ENCODE measurements around the gene MARCO.
A peak's percentile ranks its signal among the peaks of the same experiment; 100 is the strongest.
"Not testable (repeated sequence)": the region's sequence is repeated elsewhere in the genome, so short reads cannot be mapped to it uniquely, and the experiment has no call there.

The MARCO gene

DNA sequence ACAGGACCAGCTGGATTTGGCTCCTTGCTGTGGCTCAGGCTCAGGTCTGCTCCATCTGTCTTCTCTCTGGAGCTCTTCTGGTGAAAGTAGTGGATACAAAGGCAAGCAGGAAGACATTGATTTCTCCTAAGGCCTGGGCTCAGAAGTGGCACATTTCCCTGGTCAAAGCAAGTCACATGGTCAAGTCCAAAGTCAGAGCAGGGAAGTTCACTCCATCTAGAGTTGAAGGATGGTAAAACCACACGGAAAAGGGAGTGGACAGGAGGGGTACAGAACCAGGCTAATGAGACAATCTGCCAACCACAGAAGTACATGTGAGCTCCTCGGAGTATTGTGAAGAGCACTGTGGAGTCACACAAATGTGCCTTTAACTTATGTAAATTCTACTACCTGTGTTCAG is 66.1 kb downstream of the MARCO start:
- DNase-seq = no peak

DNA sequence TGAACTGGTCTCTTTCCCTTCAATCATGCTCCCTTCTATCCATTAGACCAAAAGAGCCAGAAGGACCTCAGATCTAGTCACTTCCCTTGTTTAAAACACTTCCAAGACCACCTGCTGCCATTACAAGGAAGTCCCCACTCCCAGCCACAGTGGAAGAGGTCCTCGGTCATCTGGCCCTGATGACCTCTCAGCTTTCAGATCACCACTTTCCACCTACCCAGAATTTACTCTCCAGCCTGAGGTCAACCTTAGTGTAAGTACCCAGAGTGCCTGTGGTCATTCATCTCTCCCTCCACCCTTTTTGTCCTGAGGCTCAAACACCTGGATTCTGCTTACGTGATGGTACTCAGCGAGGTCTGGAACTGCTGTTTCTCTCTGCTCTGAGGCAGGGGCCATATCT is 67.1 kb downstream of the MARCO start:
- DNase-seq = no peak

DNA sequence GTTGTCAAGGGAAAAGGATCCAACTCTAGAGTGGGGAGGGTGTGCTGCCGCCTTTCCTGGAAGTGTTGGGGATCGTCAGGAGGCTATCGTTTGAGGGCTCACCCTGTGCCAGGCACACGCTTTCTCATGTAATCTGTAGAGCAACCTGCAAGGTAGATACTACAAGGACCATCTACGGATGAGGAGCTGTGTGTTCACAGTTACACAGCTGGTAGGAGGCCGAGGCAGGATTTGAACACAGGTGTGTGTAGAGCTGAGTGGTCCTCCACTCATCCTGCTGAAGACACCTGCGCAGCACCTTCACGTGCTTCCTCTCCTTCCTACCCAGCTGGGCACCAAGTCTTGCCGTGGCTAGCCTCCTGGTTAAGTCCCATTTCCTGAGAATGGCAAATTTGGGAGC is 68.3 kb downstream of the MARCO start:
- DNase-seq = no peak

DNA sequence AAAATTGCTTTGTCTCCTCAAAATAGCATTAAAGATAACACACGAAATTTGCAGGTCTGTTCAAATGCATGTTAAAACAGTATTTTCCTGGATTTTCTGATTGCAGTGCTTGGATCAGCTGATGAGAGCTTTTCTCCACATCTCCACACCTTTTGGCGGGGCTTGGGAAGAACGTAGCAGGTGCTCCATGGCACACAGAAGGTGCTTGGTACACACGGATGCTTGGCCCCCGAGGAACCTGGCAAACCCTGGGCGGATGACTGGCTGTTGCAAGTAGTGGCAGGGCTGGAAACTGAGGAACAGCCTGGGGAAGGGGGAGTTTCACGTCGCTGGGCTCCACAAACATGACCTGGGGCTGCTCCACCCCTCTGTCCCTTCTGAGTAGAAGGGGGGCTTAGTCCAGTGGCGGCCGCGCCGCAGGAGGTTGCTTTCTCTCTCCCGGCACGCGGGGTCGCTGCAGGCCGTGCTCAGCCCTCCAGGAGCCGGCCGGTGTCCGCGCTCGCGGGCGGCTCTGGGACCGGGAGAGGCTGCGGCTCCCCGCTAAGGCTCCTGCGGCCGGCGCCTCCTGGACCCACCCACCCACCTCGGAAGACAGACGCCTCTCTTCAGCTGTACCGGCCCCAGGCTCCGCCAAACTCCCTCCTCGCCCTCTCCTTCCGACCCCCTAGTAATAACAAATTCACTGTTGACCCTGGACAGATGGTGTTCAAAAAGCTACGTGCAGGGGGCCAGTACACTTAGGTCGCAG is 69.3 kb downstream of the MARCO start:
- peak in 1 of 5 experiments; percentile 3 for DNase-seq

DNA sequence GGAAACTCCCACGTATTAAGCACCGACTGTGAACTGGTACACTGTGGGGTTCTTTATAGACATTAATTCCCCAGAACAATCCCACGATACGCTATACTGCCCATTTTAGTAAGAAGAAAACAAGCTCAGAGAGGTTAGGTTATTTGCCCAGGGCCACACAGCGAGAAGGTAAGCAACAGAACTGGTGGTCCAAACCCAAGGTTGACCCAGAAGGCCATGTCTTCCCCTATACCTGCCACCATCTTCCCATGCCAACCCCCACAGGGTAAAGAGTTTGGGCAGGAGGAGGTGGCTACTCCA is 69.9 kb downstream of the MARCO start:
- DNase-seq = no peak

DNA sequence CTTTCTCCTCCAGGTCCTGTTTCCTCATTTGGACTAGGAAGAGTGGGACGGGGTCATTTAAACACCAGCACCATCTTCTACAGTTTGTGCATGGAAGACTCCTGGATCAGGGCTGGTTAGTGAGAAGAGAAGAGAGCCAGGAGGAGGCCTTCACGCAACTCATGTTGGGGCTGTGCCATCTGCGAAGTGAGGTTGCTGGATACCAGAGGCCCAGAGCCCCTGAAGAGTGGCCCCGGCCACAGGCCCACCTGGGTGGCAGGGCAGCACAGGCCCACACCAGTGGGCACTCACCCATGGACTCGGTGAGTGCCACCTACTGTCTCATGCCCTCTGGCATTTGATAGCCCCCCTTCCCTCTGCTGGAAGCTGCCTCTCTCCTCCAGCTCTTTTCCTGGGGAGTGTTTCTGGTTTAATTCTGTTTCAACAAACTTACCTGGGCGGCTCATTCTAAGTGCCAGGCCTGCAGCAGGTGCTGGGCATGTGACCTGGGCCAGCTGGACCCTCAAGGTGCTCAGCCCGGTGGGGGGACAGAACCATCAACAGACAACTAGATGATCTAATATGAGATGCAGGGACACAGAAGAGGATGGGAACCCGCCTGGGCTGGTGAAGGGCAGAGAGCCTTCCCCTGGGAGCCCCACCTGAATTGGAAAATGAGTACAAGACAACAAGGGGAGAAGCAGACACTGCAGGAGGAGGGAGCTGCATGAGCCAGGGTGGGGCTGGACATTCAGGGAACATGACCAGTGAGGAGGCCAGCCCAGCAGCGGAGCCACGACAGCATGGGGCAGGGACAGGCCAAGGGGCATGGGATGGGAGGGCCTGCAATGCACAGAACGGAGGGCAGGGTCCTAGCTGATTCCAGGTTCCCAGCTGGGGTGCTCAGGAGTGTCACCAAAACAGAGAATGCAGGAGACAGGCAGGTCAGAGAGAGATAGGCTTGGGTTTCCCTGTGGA is 70.6 kb downstream of the MARCO start:
- DNase-seq = no peak

DNA sequence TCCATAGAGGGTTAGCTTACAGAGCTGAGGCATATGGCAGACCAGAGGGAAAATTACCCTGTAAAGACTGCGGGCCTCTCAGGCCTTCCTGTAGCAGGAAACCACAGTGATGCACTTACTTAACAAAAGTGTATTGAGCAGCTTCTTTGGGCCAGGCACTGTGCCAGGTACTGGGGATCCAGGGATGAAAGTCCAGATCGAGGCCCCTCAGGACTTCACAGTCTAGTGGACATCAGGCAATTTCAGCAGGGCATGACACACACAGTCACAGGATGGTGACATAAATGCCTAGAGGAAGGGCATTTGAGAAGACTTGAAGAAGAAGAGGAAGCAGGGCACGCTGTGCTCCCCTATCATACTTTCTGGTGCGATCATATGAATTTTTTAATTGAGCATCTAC is 71.7 kb downstream of the MARCO start:
- DNase-seq = no peak

DNA sequence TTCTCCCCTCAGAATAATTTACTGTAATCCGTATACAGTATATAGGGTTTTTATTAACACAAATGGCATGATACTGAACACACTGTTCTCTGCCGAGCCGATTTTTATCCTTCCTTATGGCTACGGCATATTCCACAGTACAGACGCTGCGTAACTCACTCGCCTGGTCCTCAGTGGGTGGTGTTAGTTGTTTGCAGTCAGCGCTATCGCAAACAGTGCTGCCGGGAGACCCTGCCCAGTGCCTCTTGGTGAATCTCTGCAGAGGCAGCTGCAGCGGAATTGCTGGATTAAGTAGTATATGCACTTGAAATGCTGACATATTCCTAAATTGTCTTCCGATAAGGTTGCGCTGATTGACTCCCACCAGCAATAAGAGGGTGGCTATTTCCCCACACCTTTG is 73.9 kb downstream of the MARCO start:
- no peak for DNase-seq

DNA sequence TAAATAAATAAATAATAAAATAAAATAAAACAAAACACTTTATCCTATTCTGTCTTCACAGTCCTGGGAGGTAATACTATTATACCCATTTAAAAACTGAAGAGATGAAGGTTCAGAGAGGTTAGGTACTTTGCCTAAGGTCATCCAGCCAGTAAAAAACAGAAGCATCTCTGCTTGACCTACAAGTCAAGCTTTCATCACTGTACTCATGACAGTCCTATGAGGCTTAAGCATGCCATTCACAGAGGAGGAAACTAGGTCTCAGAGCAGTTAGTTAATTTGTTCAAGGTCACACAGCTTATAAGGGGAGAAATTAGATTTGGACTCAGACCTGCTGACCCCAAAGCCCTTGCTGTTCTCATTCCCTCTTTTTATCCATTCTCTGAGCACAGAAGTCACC is 77.5 kb downstream of the MARCO start:
- DNase-seq = no peak

DNA sequence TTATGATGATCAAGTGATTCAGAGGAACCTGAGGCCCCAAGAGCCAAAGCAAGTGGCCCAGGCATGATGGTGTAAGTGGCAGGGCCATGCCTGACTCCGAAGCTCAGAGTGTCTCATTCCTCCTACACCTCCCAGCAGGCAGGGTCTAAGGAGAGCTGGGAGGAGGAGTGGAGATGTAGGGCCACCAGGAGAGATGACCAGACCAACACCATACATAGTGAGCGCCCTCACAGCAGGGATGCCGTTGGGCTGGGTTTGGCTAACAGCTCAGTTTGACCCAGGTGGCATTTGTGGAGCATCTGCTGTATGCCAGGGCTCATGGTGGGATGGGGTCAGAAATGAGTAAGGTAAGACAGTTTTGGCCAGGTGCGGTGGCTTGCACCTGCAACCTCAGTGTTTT is 80.7 kb downstream of the MARCO start:
- DNase-seq = no peak

DNA sequence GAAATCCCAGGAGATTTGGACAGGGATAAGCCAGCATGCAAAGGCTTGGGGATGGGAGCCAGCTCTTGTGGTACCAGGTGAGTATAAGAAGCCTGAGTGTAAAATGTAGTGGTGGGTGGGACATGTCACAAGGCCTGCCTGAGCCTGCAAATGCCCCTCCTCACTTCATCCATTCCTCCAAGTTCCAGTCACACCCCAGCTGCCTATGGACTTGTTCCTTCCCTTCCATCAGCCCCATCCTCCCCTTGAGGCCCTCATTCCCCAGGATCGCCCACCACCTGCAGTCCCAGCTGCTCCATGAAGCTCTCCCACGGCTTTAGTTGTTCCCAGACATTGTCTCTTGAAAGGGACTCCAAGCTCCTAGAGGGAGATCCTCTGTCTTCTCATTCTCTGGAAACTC is 81.5 kb downstream of the MARCO start:
- DNase-seq = no peak

DNA sequence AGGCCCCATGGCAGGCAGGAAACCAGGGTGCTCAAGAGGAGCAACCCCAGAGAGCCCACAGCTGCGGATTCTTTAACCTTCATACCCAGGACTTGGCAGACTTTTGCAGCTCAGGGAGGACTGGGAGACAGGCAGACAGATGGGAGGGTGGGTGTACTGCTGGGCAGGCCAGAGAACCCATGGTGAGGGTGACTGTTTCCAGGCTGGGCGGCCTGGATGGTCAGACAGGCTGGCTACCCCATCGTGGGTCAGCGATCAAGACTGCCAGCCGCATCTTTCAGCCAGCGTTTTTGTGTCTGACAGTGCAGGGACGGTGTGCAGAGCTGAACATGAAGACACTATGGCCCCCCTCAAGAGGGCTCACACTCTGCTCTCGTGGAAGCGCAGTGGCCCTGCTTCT is 82.2 kb downstream of the MARCO start:
- no peak for DNase-seq

DNA sequence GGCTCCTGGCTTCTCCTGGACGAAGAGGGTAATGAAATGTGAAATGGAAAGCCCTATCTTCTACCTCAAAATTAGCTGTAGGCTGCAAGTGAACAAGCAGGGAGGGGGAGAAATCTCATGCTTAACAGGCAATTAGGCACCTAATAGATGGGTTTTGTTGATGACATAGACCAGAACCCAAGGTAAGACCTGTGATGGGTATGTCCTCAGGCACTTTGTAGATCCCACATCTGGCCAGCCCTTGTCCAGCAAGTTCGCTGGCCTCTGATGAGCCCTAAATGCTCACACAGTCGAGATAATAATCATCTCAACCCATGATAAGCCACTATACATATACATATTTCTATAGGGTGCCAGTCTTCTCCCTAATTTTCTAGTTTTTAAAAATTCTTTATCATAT is 82.6 kb downstream of the MARCO start:
- no peak for DNase-seq

DNA sequence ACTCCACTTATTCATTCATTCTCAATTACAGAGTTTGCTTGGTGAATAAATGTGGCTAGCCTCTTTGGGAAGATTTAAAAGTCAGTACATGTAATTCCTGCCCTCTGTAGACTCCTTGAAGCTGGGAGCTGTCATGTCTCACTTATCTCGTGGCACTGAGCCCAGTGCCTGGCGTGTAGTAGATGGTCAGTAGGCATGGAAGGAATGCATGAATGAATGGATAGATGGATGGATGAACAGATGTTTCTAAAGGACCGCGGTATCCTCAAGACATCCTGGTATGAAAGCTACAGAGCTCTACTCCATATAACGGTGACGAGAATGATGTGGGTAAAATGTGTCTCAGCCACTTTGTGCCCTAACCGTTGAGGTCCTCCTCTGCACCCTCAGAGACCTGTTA is 83.0 kb downstream of the MARCO start:
- no peak for DNase-seq

DNA sequence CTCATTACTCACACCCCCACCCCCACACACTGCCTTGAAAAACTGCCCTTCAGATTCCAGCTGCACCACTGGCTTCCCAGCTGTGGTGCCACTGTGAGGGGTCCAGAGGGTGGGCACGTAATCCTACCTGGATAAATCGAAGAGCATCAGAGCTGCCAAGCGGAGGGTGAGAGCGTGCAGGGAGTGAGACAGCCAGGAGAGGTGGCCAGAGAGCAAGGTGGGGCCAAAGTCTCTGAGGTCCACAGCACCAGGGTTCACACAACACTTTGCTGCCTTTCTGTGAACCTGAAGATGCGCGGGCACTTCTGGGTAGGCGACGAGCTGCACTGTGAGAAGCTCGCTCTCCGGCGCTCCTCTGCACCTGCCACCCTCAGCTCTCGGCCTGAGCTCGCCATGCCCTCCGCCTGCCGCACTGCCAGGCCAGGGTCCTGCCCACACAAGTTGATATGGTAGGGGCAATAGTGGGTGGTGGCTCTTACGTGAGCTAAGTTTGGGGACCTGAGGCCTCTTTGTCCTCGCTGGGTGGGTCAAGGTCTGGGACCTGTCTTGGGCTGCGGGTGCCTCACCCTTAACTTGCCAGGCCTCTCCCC is 83.9 kb downstream of the MARCO start:
- DNase-seq = no peak

DNA sequence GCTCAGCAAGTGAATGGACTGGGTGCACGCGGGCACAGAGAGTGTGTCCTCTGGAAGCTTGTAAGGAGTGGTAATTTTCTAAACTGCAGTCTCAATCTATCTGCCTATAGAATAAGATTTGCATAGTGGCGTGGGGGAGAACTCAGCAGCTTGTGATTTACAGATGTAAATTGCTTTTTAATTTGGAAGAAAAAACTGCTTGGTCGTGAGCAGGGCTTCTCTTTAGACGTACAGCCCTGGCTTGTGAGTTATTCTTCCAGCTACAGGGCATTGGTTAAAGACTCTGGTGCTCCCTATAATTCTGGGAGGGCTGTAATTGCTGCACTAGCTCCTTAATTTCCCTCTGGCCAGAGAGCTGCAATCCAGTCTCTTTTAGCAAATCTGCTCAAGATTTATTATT is 84.9 kb downstream of the MARCO start:
- no peak for DNase-seq

DNA sequence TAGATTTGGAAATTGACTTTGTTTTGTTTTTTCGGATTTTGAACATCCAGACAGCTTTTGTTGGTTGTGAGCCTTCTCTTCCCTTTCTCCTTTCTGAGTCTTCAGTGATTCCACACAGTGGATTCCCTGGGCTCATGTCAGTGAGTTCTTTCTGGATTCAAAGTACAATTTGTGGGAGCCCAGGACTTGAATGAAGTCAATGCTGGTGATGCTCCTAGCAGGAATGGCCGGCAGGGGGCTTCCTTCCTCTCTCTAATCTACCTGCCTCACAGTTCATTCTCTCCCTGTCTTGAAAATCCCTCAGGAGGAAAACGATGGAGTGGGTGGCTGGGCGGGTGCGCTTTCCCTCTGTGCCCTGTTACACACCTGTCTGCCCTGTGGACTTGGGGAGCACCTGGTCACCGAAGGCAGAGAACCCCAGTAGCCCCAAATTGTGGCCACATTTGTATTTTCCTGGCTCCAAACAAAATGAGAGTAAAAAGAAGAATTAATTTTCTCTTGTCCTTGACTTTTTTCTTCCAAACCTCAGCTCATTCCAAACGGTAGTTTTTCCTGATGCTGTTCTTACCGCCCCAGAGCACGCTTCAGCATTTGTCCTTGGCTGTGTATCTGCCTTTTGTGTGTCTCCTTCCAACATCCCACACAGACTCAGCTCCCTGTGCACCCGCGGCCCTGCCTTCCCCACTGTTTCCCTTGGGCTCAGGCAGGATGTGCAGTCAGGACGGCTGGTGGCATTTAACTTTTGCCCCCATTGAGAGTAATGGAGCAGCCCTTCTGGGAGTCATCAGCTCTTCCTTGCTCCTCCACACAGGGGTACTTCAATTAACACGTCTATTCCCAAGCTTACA is 86.6 kb downstream of the MARCO start:
- no peak for DNase-seq

DNA sequence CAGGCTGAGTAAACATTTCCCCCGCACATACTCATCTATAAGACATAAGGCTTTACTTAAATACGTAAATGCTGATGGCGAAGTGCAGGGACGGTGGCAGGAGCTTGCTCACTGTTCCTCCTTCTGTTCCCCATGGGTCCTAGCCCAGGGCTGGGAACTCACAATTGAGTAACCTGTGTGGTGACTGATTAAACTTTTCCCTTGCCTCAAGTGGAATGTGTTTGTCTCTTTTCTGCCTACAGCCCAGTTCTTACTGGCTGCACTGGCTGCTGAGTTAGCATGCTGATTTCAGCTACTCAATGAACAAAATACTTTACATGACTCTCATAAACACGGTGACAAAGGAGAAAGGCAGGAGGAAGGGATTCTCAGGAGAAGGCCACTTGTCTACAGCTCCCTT is 87.3 kb downstream of the MARCO start:
- no peak for DNase-seq

DNA sequence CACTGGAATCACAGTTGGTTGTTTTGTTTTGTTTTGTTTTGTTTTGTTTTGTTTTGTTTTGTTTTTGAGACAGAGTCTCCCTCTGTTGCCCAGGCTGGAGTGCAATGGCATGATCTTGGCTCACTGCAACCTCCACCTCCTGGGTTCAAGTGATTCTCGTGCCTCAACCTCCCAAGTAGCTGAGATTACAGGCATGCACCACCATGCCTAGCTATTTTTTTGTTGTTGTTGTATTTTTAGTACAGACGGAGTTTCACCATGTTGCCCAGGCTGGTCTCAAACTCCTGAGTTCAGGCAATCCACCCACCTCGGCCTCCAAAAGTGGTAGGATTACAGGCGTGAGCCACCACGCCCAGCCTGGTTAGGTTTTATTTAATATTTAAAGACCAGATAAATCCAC is 95.9 kb downstream of the MARCO start:
- DNase-seq = not testable (repeated sequence)

DNA sequence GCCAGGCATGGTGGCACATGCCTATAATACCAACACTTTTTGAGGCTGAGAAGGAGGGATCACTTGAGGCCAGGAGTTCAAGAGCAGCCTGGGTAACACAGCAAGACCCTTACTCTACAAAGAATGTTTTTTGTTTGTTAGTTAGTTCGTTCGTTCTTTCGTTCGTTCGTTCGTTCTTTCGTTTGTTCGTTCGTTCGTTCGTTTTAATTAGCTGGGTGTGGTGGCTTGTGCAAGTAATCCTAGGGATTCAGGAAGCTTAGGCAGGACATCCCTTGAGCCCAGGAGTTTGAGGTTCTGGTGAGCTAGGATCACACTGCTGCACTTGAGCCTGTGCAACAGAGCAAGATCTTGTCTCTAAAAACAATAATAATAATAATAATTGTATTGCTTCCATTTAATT is 98.7 kb downstream of the MARCO start:
- DNase-seq = no peak
